Measurements from ENCODE around the gene NSUN4. TPM values are rescaled to one million over a fixed set of nuclear protein-coding genes. Genes with fewer than 3 reads are reported as not detected.

NSUN4 gene
- total and polyA plus RNA-seq, 9 of the 15 experiments (the other 6 are each of a cell fraction or from before 2014, with no cell fraction given): 33.4 to 60.2 (median 46.3) TPM

DNA sequence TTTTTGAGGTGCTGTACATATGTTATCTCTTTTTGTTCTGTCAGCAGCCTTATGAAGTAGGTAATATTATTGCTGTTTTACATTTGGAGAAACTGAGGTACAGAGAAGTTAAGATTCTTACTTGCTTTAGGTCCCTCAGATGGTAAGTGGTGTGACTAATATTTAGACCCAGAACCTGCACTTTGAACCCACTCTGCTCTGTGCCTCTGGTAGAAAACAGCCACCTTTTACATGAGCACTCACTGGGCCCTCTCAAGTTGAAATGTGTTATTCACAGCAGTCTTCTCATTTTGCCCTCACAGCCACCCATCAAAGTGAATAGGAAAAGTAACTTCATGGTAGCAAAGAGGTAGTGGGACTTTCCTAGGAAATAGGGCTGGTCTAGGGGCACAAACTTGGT is 4.7 kb downstream of the NSUN4 start (continued):
- no peak for TF ChIP-seq HNRNPK (IDR thresholded peaks at IDR 0.05; ENCODE audit: low read depth, low read length, poor library complexity, severe bottlenecking)
- no peak for TF ChIP-seq FIP1L1 (IDR thresholded peaks at IDR 0.05; ENCODE audit: low read depth, low read length, poor library complexity, severe bottlenecking)
- no peak for TF ChIP-seq SIRT6 (IDR thresholded peaks at IDR 0.05; ENCODE audit: low read depth, low read length)
- no peak for TF ChIP-seq ZZZ3 (IDR thresholded peaks at IDR 0.05)
- no peak for TF ChIP-seq NR1H2 (CRISPR knock-in tag; IDR thresholded peaks at IDR 0.05)
- no peak for TF ChIP-seq PTRF (tag; IDR thresholded peaks at IDR 0.05)

DNA sequence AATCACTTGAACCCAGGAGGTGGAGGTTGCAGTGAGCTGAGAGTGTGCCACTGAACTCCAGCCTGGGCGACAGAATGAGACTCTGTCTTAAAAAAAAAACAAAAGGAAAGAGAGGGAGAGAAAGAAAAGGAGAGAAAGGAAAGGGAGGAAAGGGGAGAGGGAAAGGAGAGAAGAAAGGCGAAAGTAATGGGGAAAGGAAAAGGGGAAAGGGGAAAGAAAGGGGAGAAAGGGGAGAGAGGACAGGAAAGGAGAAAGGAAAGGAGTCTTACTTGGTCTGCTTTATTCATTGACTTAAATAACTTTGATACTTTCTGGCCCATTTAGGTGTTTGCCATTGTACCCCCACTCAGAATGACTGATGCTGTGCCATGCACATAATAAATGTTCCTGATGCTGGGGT is 11.8 kb downstream of the NSUN4 start:
- POLR2A ChIA-PET: interaction anchor here (0.8 to 1.7 kb wide), 4 partner anchors 9 to 15 kb away, joined by 3 to 11 read pairs (median 5); no protein-coding TSS in a partner anchor
- no peak for FAIRE-seq
- H3K9me3 ChIP-seq (replicated peaks; ENCODE audit: control insufficient read depth, insufficient read depth, low read depth, low read length): no peaks in the 10 kb centered on the region
- H3K4me3 ChIP-seq: no peak overlapping the region
- CTCF ChIA-PET (ENCODE audit: low intra/inter-chr PET ratio): no interaction called here
- no peak overlapping the region for H3K27ac ChIP-seq (ENCODE audit: extremely low read depth, low read depth, low read length)
- intact Hi-C loops (cut with micrococcal nuclease): no loop called here
- BruUV-seq (replicated peaks): no TSS peak
- H3K36me3 ChIP-seq (ENCODE audit: control insufficient read depth, insufficient read depth, low read length): peaks cover 92% of the 10 kb centered on the region
- H3K4me1 ChIP-seq (replicated peaks in 1 of 2; ENCODE audit: control insufficient read depth in 2 of 2, insufficient read depth in 2 of 2, low read length in 2 of 2): peaks cover 0 to 7% of the 10 kb centered on the region in 2 experiments; a peak in 3 of 5 replicates
- H3K27me3 ChIP-seq (ENCODE audit: control insufficient read depth in 2 of 2, insufficient read depth in 2 of 2, low read length in 2 of 2): no peaks in the 10 kb centered on the region
- H3K9me1 ChIP-seq (ENCODE audit: control insufficient read depth, insufficient read depth, low read length): no peaks in the 10 kb centered on the region
- no peaks in the 10 kb centered on the region for H4K20me1 ChIP-seq (replicated peaks; ENCODE audit: control insufficient read depth, insufficient read depth, low read length)
- no peak overlapping the region for H2AFZ ChIP-seq (ENCODE audit: low read depth, low read length)
- H3K4me2 ChIP-seq (ENCODE audit: insufficient read depth, low read length): no peak overlapping the region
- no peak overlapping the region for H3K9ac ChIP-seq (ENCODE audit: insufficient read depth in 1 of 2, low read depth in 2 of 2, low read length in 2 of 2)
- in situ Hi-C loops (cut with MboI): no loop called here
- no peak for ATAC-seq
- peaks cover 28% of the 10 kb centered on the region for H3K79me2 ChIP-seq (ENCODE audit: control insufficient read depth, insufficient read depth, low read length)
- DNase-seq (ENCODE audit: extremely low read depth in 1 of 4, low spot score in 3 of 4): no peak
- 57% methylated on average over 1 of the region's 2 CpGs for WGBS (ENCODE audit: insufficient coverage, low coverage, missing lambda C conversion rate)
- TF ChIP-seq CHCHD3 (CRISPR knock-in tag; IDR thresholded peaks at IDR 0.05) (no peak), CTBP1 (IDR thresholded peaks at IDR 0.05; ENCODE audit: borderline replicate concordance) (no peak), NFIX (CRISPR knock-in tag; IDR thresholded peaks at IDR 0.05; ENCODE audit: low read depth) (no peak), ZNF263 (CRISPR knock-in tag; IDR thresholded peaks at IDR 0.05; ENCODE audit: borderline replicate concordance) (no peak), HMGN3 (IDR thresholded peaks at IDR 0.05; ENCODE audit: borderline replicate concordance, extremely low read depth, insufficient read length, low read depth, low read length) (no peak), E2F3 (CRISPR knock-in tag; IDR thresholded peaks at IDR 0.05) (no peak), POLR2A (conservative IDR thresholded peaks at IDR 0.05) (0 out of 2 replicates have a peak, but pooled peaks have one; percentile 51), NCOA4 (IDR thresholded peaks at IDR 0.05; ENCODE audit: partially characterized antibody) (no peak), BDP1 (IDR thresholded peaks at IDR 0.05; ENCODE audit: insufficient read depth, insufficient read length) (no peak), RBM34 (IDR thresholded peaks at IDR 0.05; ENCODE audit: borderline replicate concordance, insufficient read depth, low read length) (no peak), MAZ (CRISPR knock-in tag; conservative IDR thresholded peaks at IDR 0.05 in 1 of 2, IDR thresholded peaks at IDR 0.05 in 1 of 2) (no peak), NEUROD1 (IDR thresholded peaks at IDR 0.05; ENCODE audit: borderline replicate concordance, low read depth, low read length, partially characterized antibody) (no peak), SMARCE1 (IDR thresholded peaks at IDR 0.05) (no peak), FOXP1 (CRISPR knock-in tag; IDR thresholded peaks at IDR 0.05) (no peak), MEF2D (tag; conservative IDR thresholded peaks at IDR 0.05; ENCODE audit: low read depth) (no peak), SUPT5H (IDR thresholded peaks at IDR 0.05) (peak; percentile 40; the same call in 1 of the 2 replicates), GATAD2A (IDR thresholded peaks at IDR 0.05) (no peak)
- TF ChIP-seq, protein P1, sequence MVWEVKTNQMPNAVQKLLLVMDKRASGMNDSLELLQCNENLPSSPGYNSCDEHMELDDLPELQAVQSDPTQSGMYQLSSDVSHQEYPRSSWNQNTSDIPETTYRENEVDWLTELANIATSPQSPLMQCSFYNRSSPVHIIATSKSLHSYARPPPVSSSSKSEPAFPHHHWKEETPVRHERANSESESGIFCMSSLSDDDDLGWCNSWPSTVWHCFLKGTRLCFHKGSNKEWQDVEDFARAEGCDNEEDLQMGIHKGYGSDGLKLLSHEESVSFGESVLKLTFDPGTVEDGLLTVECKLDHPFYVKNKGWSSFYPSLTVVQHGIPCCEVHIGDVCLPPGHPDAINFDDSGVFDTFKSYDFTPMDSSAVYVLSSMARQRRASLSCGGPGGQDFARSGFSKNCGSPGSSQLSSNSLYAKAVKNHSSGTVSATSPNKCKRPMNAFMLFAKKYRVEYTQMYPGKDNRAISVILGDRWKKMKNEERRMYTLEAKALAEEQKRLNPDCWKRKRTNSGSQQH (CRISPR knock-in tag; IDR thresholded peaks at IDR 0.05): 0 out of 2 replicates have a peak, but pooled peaks have one; percentile 58
